Measurements from ENCODE around the gene ZNF280B.

The ZNF280B gene

GRCh38 chr22:22528780-22529179, 20.2 kb upstream of the ZNF280B start:
- no peak for DNase-seq (ENCODE audit: low spot score)
- TF ChIP-seq CTCF (IDR thresholded peaks at IDR 0.05; ENCODE audit: borderline replicate concordance, control extremely low read depth, extremely low read depth, insufficient read depth, missing control alignments), result no peak
- in situ Hi-C loops (cut with MboI; ENCODE audit: low sequenced_read_pairs, unreplicated experiment), result no loop called here

GRCh38 chr22:22527312-22527711, 18.8 kb upstream of the ZNF280B start:
- no peak for DNase-seq (ENCODE audit: low spot score)
- TF ChIP-seq CTCF (IDR thresholded peaks at IDR 0.05; ENCODE audit: borderline replicate concordance, control extremely low read depth, extremely low read depth, insufficient read depth, missing control alignments), result no peak

GRCh38 chr22:22526125-22526912, 17.8 kb upstream of the ZNF280B start:
- in situ Hi-C loops (cut with MboI; ENCODE audit: low sequenced_read_pairs, unreplicated experiment), result no loop called here
- no peak for TF ChIP-seq CTCF (IDR thresholded peaks at IDR 0.05; ENCODE audit: borderline replicate concordance, control extremely low read depth, extremely low read depth, insufficient read depth, missing control alignments)
- no peak for DNase-seq (ENCODE audit: low spot score)

More at GRCh38 chr22:22527312-22527711, 18.8 kb upstream of the ZNF280B start:
- in situ Hi-C loops (cut with MboI; ENCODE audit: low sequenced_read_pairs, unreplicated experiment), result no loop called here

- in situ Hi-C loops (cut with MboI; ENCODE audit: low sequenced_read_pairs, unreplicated experiment), result no loop called here
- no peak for TF ChIP-seq CTCF (IDR thresholded peaks at IDR 0.05; ENCODE audit: borderline replicate concordance, control extremely low read depth, extremely low read depth, insufficient read depth, missing control alignments)
- DNase-seq (ENCODE audit: low spot score), result no peak
These were observed 15.0 kb upstream of the ZNF280B start for GRCh38 chr22:22523494-22523893.

GRCh38 chr22:22521631-22522030, 13.1 kb upstream of the ZNF280B start:
- TF ChIP-seq CTCF (IDR thresholded peaks at IDR 0.05; ENCODE audit: borderline replicate concordance, control extremely low read depth, extremely low read depth, insufficient read depth, missing control alignments), result no peak
- in situ Hi-C loops (cut with MboI; ENCODE audit: low sequenced_read_pairs, unreplicated experiment), result no loop called here
- no peak for DNase-seq (ENCODE audit: low spot score)

GRCh38 chr22:22520667-22521602, 12.4 kb upstream of the ZNF280B start:
- DNase-seq (ENCODE audit: low spot score), result no peak
- TF ChIP-seq CTCF (IDR thresholded peaks at IDR 0.05; ENCODE audit: borderline replicate concordance, control extremely low read depth, extremely low read depth, insufficient read depth, missing control alignments), result no peak
- in situ Hi-C loops (cut with MboI; ENCODE audit: low sequenced_read_pairs, unreplicated experiment), result no loop called here

Data from GM13976 (cell line).